CD14-positive monocyte (primary cell): ENCODE results near the gene DGKB. TPM values are rescaled to one million over a fixed set of nuclear protein-coding genes. Genes with fewer than 3 reads are reported as not detected.

Experiments used
- DNase-seq, 3 donors: peaks; one replicate each; pipeline ENCODE4 v3.0.0-alpha.2; 2011 to 2022
- H2AFZ ChIP-seq: 2 replicates; pipeline ENCODE4 v1.6.0; 2012; ENCODE audit warnings: mild to moderate bottlenecking, low read depth, low read length, inconsistent platforms; ENCODE audit not compliant: insufficient read depth, poor library complexity, severe bottlenecking
- H3K27ac ChIP-seq, 2 donors: 1 replicate in 1 of 2; 2 replicates in 1 of 2; pipeline ENCODE4 v1.5.1; 2012 to 2013; ENCODE audit warnings: low read length in 2 of 2, control low read depth in 1 of 2, inconsistent platforms in 1 of 2, low read depth in 1 of 2, mild to moderate bottlenecking in 1 of 2
- H3K27me3 ChIP-seq, 2 donors: one replicate each; pipeline versions ENCODE4 v1.6.0 to v1.6.1; 2011 to 2013; ENCODE audit warnings: low read length in 2 of 2; ENCODE audit not compliant: control insufficient read depth in 2 of 2, insufficient read depth in 2 of 2
- H3K36me3 ChIP-seq, 2 donors: replicated peaks in 1 of 2; 1 replicate in 1 of 2; 2 replicates in 1 of 2; pipeline versions ENCODE4 v1.5.1 to v1.6.1; 2012 to 2013; ENCODE audit warnings: low read length in 2 of 2, control low read depth in 1 of 2, inconsistent platforms in 1 of 2, mild to moderate bottlenecking in 1 of 2; ENCODE audit not compliant: insufficient read depth in 2 of 2, control insufficient read depth in 1 of 2
- H3K4me1 ChIP-seq, 2 donors: 1 replicate in 1 of 2; 2 replicates in 1 of 2; pipeline versions ENCODE4 v1.5.1 to v1.6.1; 2012 to 2013; ENCODE audit warnings: low read length in 2 of 2, control low read depth in 1 of 2, inconsistent platforms in 1 of 2, mild to moderate bottlenecking in 1 of 2, moderate library complexity in 1 of 2; ENCODE audit not compliant: insufficient read depth in 2 of 2, control insufficient read depth in 1 of 2
- H3K4me2 ChIP-seq: replicated peaks from 2 replicates; pipeline ENCODE3; 2012; ENCODE audit warnings: low read length, moderate library complexity, mild to moderate bottlenecking; ENCODE audit not compliant: poor library complexity, severe bottlenecking; ENCODE audit errors: extremely low read depth
- H3K4me3 ChIP-seq, 3 experiments: fragments of 200-600 bp in 1 of 3; sonication (generic) in 1 of 3; replicated peaks in 1 of 3; 1 replicate in 2 of 3; 2 replicates in 1 of 3; pipeline ENCODE4 v1.5.1; 2011 to 2013; ENCODE audit warnings: low read length in 3 of 3, mild to moderate bottlenecking in 3 of 3, control low read depth in 2 of 3, low read depth in 2 of 3, inconsistent platforms in 1 of 3, moderate library complexity in 1 of 3
- H3K79me2 ChIP-seq: 2 replicates; pipeline ENCODE4 v1.6.0; 2012; ENCODE audit warnings: mild to moderate bottlenecking, control low read depth, inconsistent platforms, low read length, moderate library complexity; ENCODE audit not compliant: insufficient read depth
- H3K9ac ChIP-seq: 2 replicates; pipeline ENCODE4 v1.6.0; 2017; ENCODE audit warnings: low read length, mild to moderate bottlenecking; ENCODE audit not compliant: insufficient read depth, poor library complexity, severe bottlenecking
- H3K9me3 ChIP-seq, 2 donors: replicated peaks in 1 of 2; 1 replicate in 1 of 2; 2 replicates in 1 of 2; pipeline versions ENCODE4 v1.5.1 to v1.6.1; 2012 to 2013; ENCODE audit warnings: low read length in 2 of 2, control low read depth in 1 of 2; ENCODE audit not compliant: control insufficient read depth in 1 of 2, insufficient read depth in 1 of 2
- H4K20me1 ChIP-seq: 2 replicates; pipeline ENCODE4 v1.6.0; 2012; ENCODE audit warnings: mild to moderate bottlenecking, low read length, control low read depth, moderate library complexity; ENCODE audit not compliant: insufficient read depth
- H3K27ac Mint-ChIP-seq, 7 donors: one replicate each; pipeline ENCODE4 v1.8.0; 2020; ENCODE audit warnings: mild to moderate bottlenecking in 7 of 7, mixed read lengths in 7 of 7, moderate library complexity in 6 of 7, inconsistent platforms in 2 of 7
- H3K27me3 Mint-ChIP-seq, 3 donors: one replicate each; pipeline ENCODE4 v1.8.0; 2021 to 2022; ENCODE audit warnings: low read depth in 3 of 3, mild to moderate bottlenecking in 3 of 3, mixed read lengths in 3 of 3, moderate library complexity in 3 of 3, inconsistent platforms in 1 of 3
- H3K36me3 Mint-ChIP-seq, 2 donors: one replicate each; pipeline ENCODE4 v1.8.0; 2020; ENCODE audit warnings: mixed read lengths in 2 of 2, inconsistent platforms in 1 of 2, mild to moderate bottlenecking in 1 of 2
- H3K4me1 Mint-ChIP-seq: one replicate; pipeline ENCODE4 v1.8.0; 2020; ENCODE audit warnings: mild to moderate bottlenecking, mixed read lengths
- H3K4me3 Mint-ChIP-seq, 2 donors: one replicate each; pipeline ENCODE4 v1.8.0; 2020; ENCODE audit warnings: mild to moderate bottlenecking in 2 of 2, mixed read lengths in 2 of 2, moderate library complexity in 1 of 2
- H3K9me3 Mint-ChIP-seq, 7 donors: one replicate each; pipeline ENCODE4 v1.8.0; 2020 to 2022; ENCODE audit warnings: mixed read lengths in 7 of 7, mild to moderate bottlenecking in 6 of 7, moderate library complexity in 6 of 7, inconsistent platforms in 2 of 7
- WGBS: methylation state at CpG from one replicate; pipeline ENCODE4 v1.1.5; 2013; ENCODE audit warnings: missing lambda C conversion rate; ENCODE audit not compliant: insufficient coverage; 5-methylcytosine and 5-hydroxymethylcytosine counted together
- intact Hi-C, 2 donors: fragments of 100-400 bp; cut with micrococcal nuclease; formaldehyde crosslinking; loops; one replicate each; pipeline versions ENCODE4 v1.15.0 to v1.15.1; 2023
- polyA plus RNA-seq, 3 donors: library from polyadenylated mRNA; depleted of rRNA in 1 of 3; unstranded in 2 of 3; stranded (reverse) in 1 of 3; fragments of 300-500 nt in 2 of 3; fragments of >200 nt in 1 of 3; fragmentation: Illumina TruSeq in 2 of 3; gene quantifications; 1 replicate in 2 of 3; 2 replicates in 1 of 3; pipeline ENCODE4 v1.2.3, GENCODE V29; 2012 to 2021
- TF ChIP-seq, protein P1 (sequence below): fragments of 200-600 bp; IDR thresholded peaks from one replicate; pipeline ENCODE4 v1.8.0; 2022; ENCODE audit warnings: antibody characterized with exemption, mild to moderate bottlenecking

The DGKB gene
- polyA plus RNA-seq, 3 donors: not detected

DNA sequence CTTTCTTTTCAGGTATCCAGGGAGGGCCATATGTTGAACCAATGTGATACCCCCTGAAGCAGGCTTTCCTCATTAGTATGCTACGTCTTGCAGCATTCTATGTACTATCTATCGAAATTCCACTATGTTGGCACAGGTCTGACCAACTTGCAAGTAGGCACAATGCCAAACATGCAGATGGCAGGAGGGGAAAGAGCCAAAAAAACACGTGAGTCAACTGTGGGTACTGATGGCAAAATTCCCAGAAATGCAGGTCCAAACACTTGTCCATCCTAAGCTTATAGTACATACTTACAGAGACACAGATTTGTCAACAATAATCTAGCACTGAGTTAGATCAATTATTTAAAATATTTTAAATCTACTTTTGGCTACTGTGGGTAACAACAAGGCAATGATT is 394.9 kb downstream of the DGKB start:
- no peaks in the 10 kb centered on the region for H4K20me1 ChIP-seq
- no peak overlapping the region for H2AFZ ChIP-seq
- TF ChIP-seq, protein P1, sequence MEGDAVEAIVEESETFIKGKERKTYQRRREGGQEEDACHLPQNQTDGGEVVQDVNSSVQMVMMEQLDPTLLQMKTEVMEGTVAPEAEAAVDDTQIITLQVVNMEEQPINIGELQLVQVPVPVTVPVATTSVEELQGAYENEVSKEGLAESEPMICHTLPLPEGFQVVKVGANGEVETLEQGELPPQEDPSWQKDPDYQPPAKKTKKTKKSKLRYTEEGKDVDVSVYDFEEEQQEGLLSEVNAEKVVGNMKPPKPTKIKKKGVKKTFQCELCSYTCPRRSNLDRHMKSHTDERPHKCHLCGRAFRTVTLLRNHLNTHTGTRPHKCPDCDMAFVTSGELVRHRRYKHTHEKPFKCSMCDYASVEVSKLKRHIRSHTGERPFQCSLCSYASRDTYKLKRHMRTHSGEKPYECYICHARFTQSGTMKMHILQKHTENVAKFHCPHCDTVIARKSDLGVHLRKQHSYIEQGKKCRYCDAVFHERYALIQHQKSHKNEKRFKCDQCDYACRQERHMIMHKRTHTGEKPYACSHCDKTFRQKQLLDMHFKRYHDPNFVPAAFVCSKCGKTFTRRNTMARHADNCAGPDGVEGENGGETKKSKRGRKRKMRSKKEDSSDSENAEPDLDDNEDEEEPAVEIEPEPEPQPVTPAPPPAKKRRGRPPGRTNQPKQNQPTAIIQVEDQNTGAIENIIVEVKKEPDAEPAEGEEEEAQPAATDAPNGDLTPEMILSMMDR: no peak
- peaks cover 2 to 17% (median 7%) of the 10 kb centered on the region in 7 donors for H3K9me3 Mint-ChIP-seq
- H3K4me1 ChIP-seq: no peaks in the 10 kb centered on the region
- no peak overlapping the region for H3K4me3 ChIP-seq
- no peaks in the 10 kb centered on the region for H3K27me3 Mint-ChIP-seq
- 83% methylated on average over 2 of the region's 3 CpGs for WGBS
- DNase-seq: no peak
- no peaks in the 10 kb centered on the region for H3K27me3 ChIP-seq
- no peak overlapping the region for H3K4me2 ChIP-seq
- intact Hi-C loops: no loop called here
- no peak overlapping the region for H3K27ac ChIP-seq
- no peak overlapping the region for H3K9ac ChIP-seq
- H3K36me3 Mint-ChIP-seq: no peaks in the 10 kb centered on the region
- H3K4me1 Mint-ChIP-seq: no peaks in the 10 kb centered on the region
- no peak overlapping the region for H3K4me3 Mint-ChIP-seq
- no peaks in the 10 kb centered on the region for H3K36me3 ChIP-seq
- no peaks in the 10 kb centered on the region for H3K79me2 ChIP-seq
- H3K9me3 ChIP-seq: peaks cover 11 to 16% of the 10 kb centered on the region in 2 donors
- no peak overlapping the region for H3K27ac Mint-ChIP-seq

DNA sequence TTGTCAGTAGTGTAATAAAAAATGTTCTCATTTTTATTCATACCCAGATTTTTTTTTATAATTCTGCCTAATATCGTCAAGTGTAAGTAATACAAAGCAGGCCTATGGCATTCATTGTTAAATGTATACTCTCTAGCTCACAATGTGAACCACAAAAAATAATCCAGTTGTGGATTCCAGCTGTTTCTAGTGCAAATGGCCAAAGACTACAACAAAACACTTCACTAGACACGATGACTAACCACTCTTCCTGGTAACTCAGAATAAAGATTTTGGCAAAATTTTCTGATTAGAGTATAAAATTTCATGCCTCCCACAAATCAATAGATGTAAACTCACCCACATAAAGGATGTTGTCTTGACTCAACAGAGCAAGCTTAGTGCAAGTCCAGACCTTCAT is 396.6 kb downstream of the DGKB start:
- DNase-seq: no peak
- no peak overlapping the region for H3K4me3 Mint-ChIP-seq
- Histone ChIP-seq H2AFZ (no peak overlapping the region), H3K27me3 (no peaks in the 10 kb centered on the region), H3K79me2 (no peaks in the 10 kb centered on the region), H3K4me3 (no peak overlapping the region), H3K9ac (no peak overlapping the region), H3K4me1 (no peaks in the 10 kb centered on the region), H4K20me1 (no peaks in the 10 kb centered on the region), H3K36me3 (no peaks in the 10 kb centered on the region), H3K4me2 (no peak overlapping the region), H3K27ac (no peak overlapping the region), H3K9me3 (peaks cover 5 to 13% of the 10 kb centered on the region in 2 donors)
- H3K4me1 Mint-ChIP-seq: no peaks in the 10 kb centered on the region
- 80% methylated on average over 1 of the region's 2 CpGs for WGBS
- intact Hi-C loops: no loop called here
- TF ChIP-seq, protein P1: no peak
- no peaks in the 10 kb centered on the region for H3K36me3 Mint-ChIP-seq
- no peak overlapping the region for H3K27ac Mint-ChIP-seq
- H3K9me3 Mint-ChIP-seq: peaks cover 0 to 17% (median 7%) of the 10 kb centered on the region in 7 donors
- H3K27me3 Mint-ChIP-seq: no peaks in the 10 kb centered on the region
